NT2/D1 (cell line): ENCODE results near the gene UNC93B1.

Source experiments
- SUZ12 ChIP-seq: IDR thresholded peaks from 2 replicates; pipeline ENCODE4 v1.6.1; 2011; ENCODE audit not compliant: insufficient read length, insufficient read depth; ENCODE audit errors: extremely low read depth
- YY1 ChIP-seq: IDR thresholded peaks from 2 replicates; pipeline ENCODE4 v1.6.1; 2011; ENCODE audit not compliant: insufficient read length, insufficient read depth
- ZNF274 ChIP-seq: IDR thresholded peaks from 2 replicates; pipeline ENCODE4 v1.6.1; 2011; ENCODE audit warnings: mild to moderate bottlenecking, low read depth, low read length

- no peak for TF ChIP-seq YY1
- TF ChIP-seq SUZ12: no peak
- TF ChIP-seq ZNF274: no peak
Measured at GRCh38 chr11:68041617-68042218, 37.8 kb upstream of the UNC93B1 start.
